AG04450 (cell line): ENCODE data around the gene FBXO15. TPM values are rescaled to one million over a fixed set of nuclear protein-coding genes. Genes with fewer than 3 reads are reported as not detected.

ENCODE experiments used
- CTCF ChIA-PET: fragments of 300-600, 350-600 bp; formaldehyde crosslinking; extraction: SDS; loops from one replicate; lab custom pipeline; 2022; ENCODE audit warnings: antibody characterized with exemption, inconsistent platforms; lab: Charles Lee
- POLR2A ChIA-PET: fragments of 350-600 bp; formaldehyde crosslinking; extraction: SDS; loops from one replicate; lab custom pipeline; 2021; ENCODE audit warnings: antibody characterized with exemption, inconsistent platforms; lab: Yijun Ruan, JAX
- DNase-seq: peaks from one replicate; pipeline ENCODE4 v3.0.0-alpha.2; 2011; ENCODE audit warnings: low read depth, low spot score
- H3K27ac ChIP-seq: one replicate; pipeline ENCODE4 v1.5.1; 2012; ENCODE audit warnings: low read depth, low read length, control low read depth
- H3K27me3 ChIP-seq: one replicate; pipeline ENCODE4 v1.6.0; 2012; ENCODE audit warnings: low read length; ENCODE audit not compliant: control insufficient read depth, insufficient read depth
- H3K4me3 ChIP-seq: 2 replicates; pipeline ENCODE4 v1.5.1; 2011; ENCODE audit warnings: mild to moderate bottlenecking, low read depth, low read length, control low read depth
- H3K9me3 ChIP-seq: 2 replicates; pipeline ENCODE4 v1.5.1; 2012; ENCODE audit warnings: low read length; ENCODE audit not compliant: control insufficient read depth, insufficient read depth
- CTCF ChIP-seq: IDR thresholded peaks from 2 replicates; pipeline ENCODE4 v1.5.1; 2011; ENCODE audit warnings: low read depth, low read length, control low read depth, inconsistent platforms
- polyA plus RNA-seq: library from polyadenylated mRNA; depleted of rRNA; stranded (reverse); fragments of >200 nt; gene quantifications from 2 replicates; pipeline ENCODE4 v1.2.3, GENCODE V29; 2011

FBXO15 gene
- polyA plus RNA-seq, 1 experiment = 1.4 TPM

GRCh38 chr18:74073957-74074667 lies 73.5 kb downstream of the FBXO15 start:
- no peak for TF ChIP-seq CTCF
- no peak for DNase-seq
- H3K27me3 ChIP-seq = peaks cover 6% of the 10 kb centered on the region
- no peak overlapping the region for H3K27ac ChIP-seq
- ChIA-PET POLR2A (no interaction called here), CTCF (no interaction called here)
- H3K9me3 ChIP-seq = no peaks in the 10 kb centered on the region; the same call in 1 of the 2 replicates
- no peak overlapping the region for H3K4me3 ChIP-seq

GRCh38 chr18:74069178-74070050 lies 78.2 kb downstream of the FBXO15 start:
- H3K27me3 ChIP-seq = peaks cover 6% of the 10 kb centered on the region
- POLR2A ChIA-PET = no interaction called here
- H3K4me3 ChIP-seq = no peak overlapping the region
- H3K27ac ChIP-seq = no peak overlapping the region
- no peak for DNase-seq
- CTCF ChIA-PET = no interaction called here
- H3K9me3 ChIP-seq = no peaks in the 10 kb centered on the region
- no peak for TF ChIP-seq CTCF

- CTCF ChIA-PET = no interaction called here
- no peak overlapping the region for H3K4me3 ChIP-seq
- H3K9me3 ChIP-seq = no peaks in the 10 kb centered on the region
- H3K27ac ChIP-seq = no peak overlapping the region
- H3K27me3 ChIP-seq = peaks cover 7% of the 10 kb centered on the region
- TF ChIP-seq CTCF = no peak
- no peak for DNase-seq
- POLR2A ChIA-PET = no interaction called here
These were observed 79.3 kb downstream of the FBXO15 start for GRCh38 chr18:74068296-74068695.

- H3K9me3 ChIP-seq = no peaks in the 10 kb centered on the region
- ChIA-PET CTCF (no interaction called here), POLR2A (no interaction called here)
- no peak overlapping the region for H3K27ac ChIP-seq
- peaks cover 8% of the 10 kb centered on the region for H3K27me3 ChIP-seq
- H3K4me3 ChIP-seq = no peak overlapping the region
- TF ChIP-seq CTCF = no peak
- no peak for DNase-seq
These were observed 81.6 kb downstream of the FBXO15 start for GRCh38 chr18:74066018-74066417.

- ChIA-PET CTCF (no interaction called here), POLR2A (no interaction called here)
- H3K27ac ChIP-seq = no peak overlapping the region
- H3K4me3 ChIP-seq = no peak overlapping the region
- peaks cover 10% of the 10 kb centered on the region for H3K27me3 ChIP-seq
- H3K9me3 ChIP-seq = no peaks in the 10 kb centered on the region
- DNase-seq = no peak
- no peak for TF ChIP-seq CTCF
These were observed 82.3 kb downstream of the FBXO15 start for GRCh38 chr18:74065366-74065765.
